ENCODE measurements around the gene LRRC27.

- TF ChIP-seq, protein P1, sequence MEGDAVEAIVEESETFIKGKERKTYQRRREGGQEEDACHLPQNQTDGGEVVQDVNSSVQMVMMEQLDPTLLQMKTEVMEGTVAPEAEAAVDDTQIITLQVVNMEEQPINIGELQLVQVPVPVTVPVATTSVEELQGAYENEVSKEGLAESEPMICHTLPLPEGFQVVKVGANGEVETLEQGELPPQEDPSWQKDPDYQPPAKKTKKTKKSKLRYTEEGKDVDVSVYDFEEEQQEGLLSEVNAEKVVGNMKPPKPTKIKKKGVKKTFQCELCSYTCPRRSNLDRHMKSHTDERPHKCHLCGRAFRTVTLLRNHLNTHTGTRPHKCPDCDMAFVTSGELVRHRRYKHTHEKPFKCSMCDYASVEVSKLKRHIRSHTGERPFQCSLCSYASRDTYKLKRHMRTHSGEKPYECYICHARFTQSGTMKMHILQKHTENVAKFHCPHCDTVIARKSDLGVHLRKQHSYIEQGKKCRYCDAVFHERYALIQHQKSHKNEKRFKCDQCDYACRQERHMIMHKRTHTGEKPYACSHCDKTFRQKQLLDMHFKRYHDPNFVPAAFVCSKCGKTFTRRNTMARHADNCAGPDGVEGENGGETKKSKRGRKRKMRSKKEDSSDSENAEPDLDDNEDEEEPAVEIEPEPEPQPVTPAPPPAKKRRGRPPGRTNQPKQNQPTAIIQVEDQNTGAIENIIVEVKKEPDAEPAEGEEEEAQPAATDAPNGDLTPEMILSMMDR (IDR thresholded peaks at IDR 0.05) = no peak
- TF ChIP-seq POLR2A (IDR thresholded peaks at IDR 0.05) (no peak), POLR2AphosphoS5 (IDR thresholded peaks at IDR 0.05) (no peak)
Observed at GRCh38 chr10:132283604-132284382, 48.2 kb upstream of the LRRC27 start.

Measured in prostate gland (tissue), 2 donors.